ENCODE data around the gene STT3B.

- TF ChIP-seq POLR2AphosphoS5 (IDR thresholded peaks at IDR 0.05; ENCODE audit: borderline replicate concordance, low read depth, low read length), result no peak
- TF ChIP-seq EZH2 (IDR thresholded peaks at IDR 0.05), result no peak
- no peak for TF ChIP-seq FOXP2 (optimal IDR thresholded peaks at IDR 0.05; ENCODE audit: control extremely low read depth, extremely low read length, insufficient read depth)
These were observed 139.3 kb downstream of the STT3B start for GRCh38 chr3:31671976-31672375.
